Adipose tissue (tissue), 3 donors: ENCODE data around the gene TMEM35A. TPM values are rescaled to one million over a fixed set of nuclear protein-coding genes. Genes with fewer than 3 reads are reported as not detected.
"Not testable (repeated sequence)": the region's sequence is repeated elsewhere in the genome, so short reads cannot be mapped to it uniquely, and the experiment has no call there.

Experiments used
- H3K27ac ChIP-seq: one replicate; pipeline ENCODE4 v1.5.1; 2013; ENCODE audit warnings: low read depth, low read length
- WGBS, 3 donors: extraction: QIAGEN DNeasy Blood & Tissue Kit; methylation state at CpG; one replicate each; pipeline ENCODE4 v1.1.7; 2013; 5-methylcytosine and 5-hydroxymethylcytosine counted together
- polyA plus RNA-seq, 3 donors: library from polyadenylated mRNA; stranded (reverse); fragments of 200-250 nt; gene quantifications; one replicate each; pipeline ENCODE4 v1.2.3, GENCODE V29; 2013
- donor health status: healthy with polysubstance abuse.
- donor health status: Bipolar disorder and iron deficiency.
- donor health status: healthy.

Gene TMEM35A
- polyA plus RNA-seq, result 1 to 10 TPM in 1 of 3 donors, under 1 TPM in 2; 0.24 to 1.2 (median 0.28) TPM

DNA sequence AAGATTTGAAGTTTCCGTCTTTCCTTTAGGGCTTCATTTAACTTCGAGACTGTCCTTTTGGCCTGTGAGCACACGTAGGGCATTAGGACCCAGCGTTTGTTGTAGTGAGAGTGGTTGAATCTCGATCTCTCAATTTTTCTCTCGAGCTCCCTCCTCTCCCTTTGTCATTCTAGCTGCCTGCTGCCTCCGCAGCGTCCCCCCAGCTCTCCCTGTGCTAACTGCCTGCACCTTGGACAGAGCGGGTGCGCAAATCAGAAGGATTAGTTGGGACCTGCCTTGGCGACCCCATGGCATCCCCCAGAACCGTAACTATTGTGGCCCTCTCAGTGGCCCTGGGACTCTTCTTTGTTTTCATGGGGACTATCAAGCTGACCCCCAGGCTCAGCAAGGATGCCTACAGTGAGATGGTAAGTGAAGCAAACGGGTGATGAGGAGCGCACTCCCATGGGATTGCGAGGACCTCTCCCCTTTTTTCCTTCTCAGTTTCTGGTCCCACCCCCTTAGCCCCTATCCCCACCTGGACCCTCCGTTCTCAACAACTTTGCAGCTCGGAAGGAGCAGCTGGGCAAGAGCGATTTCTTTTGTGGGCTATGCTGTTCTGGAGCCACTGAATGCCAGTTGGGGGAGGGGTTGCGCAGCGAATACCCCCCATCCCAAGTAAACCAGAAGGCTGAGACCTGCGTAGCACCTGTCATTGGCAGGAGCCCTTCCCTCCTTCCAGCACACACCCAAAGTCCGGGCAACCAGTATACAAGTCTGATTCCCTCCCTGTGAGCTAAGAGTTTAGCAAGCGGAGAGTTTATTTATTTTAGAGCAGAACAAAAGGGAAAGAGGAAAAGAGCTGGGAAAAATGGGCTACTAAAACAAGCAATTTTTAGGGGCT is at the start of gene TMEM35A:
Gene TMEM35A, plus strand, starts transcription at position 164 of the 883 bp plus-strand sequence. Its CDS starts 124 bp downstream, at position 288.
- 2 to 20% (median 4%) methylated on average over 23 of the region's 23 CpGs for WGBS, 3 donors
- no peak within 1 kb of the TSS for H3K27ac ChIP-seq

DNA sequence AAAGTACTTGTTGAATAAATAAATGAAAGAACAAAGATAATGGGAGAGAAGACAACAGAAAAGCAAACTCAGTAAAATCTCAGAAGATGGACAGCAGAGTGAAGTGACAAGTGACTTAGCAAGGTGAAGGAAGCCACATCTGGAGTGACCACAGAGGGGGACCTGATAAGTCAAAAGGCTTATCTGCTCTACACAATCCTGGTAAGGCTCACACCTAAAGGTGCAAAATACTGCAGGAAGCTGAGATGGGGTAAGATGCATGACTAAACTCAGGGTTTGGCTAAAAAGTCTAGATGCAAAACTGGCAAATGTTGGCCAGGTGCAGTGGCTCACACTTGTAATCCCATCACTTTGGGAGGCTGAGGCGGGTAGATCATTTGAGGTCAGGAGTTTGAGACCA is 49.0 kb upstream of the TMEM35A start:
- WGBS, 3 donors, result 87 to 100% (median 100%) methylated on average over 1 of the region's 1 CpG
- H3K27ac ChIP-seq, result no peak overlapping the region

GRCh38 chrX:101037231-101037630 is 41.4 kb upstream of the TMEM35A start:
- no peak overlapping the region for H3K27ac ChIP-seq

DNA sequence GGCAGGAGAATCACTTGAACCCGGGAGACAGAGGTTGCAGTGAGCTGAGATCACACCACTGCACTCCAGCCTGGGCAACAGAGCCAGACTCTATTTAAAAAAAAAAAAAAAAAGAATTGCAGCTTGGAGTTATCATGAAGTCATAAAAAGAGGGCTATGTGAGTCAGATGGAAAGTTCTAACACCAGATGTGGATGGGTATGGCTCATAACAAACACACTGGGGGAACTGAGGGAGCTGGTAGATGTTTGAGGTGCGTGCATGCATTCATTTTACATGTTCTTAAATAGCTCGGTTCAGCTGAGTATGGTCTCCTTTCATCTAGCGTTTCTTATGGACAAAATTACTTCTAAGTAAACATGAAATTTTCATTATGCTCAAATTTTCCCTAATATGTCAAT is 38.5 kb upstream of the TMEM35A start:
- no peak overlapping the region for H3K27ac ChIP-seq
- 79 to 97% (median 93%) methylated on average over 4 of the region's 4 CpGs for WGBS, 3 donors

- H3K27ac ChIP-seq, result no peak overlapping the region
- WGBS, 3 donors, result 10 to 47% (median 20%) methylated on average over 5 of the region's 5 CpGs
Observed at GRCh38 chrX:101051153-101051548, 27.5 kb upstream of the TMEM35A start.

DNA sequence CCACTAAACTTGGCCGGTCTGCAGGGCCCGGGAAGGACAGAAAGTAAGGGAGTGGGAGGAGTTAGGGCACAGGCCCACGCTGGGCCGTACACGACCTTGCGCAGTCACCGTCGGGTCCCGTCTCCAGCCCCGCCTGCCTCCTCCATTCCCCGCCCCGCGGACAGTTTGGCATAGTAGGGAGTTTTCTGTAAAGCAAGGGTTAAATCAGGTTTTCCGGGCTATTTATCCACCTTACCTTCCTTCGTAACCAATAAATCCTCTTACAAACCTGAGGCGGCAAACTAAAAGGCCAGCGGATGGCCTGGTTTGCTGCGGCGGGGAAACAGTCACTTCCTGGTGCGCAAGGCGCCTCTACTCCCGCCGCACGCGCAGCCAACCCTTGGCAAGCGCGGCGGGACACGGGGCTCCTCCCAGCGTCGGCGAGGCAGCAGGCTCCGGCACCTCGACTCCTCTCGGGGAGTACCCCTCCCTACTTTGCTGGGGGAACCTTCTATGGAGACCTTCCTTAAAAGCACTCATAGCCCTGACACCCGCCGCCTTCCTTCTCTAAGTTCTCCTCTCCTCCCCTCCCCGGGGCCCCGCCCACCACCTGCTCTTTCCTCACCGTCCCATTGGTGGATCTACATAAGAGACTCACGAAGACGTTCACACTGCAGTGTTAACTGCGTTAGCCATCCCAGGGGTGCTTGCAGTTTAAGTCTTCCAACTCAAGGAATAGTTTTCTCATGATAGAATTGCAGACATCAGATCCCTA is 27.0 kb upstream of the TMEM35A start, which contains the start of gene TRMT2B:
Gene TRMT2B, minus strand, starts transcription at position 563 of the 754 bp plus-strand sequence. CDS start 9,822 bp downstream, outside the sequence.
- WGBS, 3 donors, result 0 to 30% (median 0%) methylated on average over 36 to 43 of the region's 43 CpGs
- H3K27ac ChIP-seq, result no peak within 1 kb of the TSS

DNA sequence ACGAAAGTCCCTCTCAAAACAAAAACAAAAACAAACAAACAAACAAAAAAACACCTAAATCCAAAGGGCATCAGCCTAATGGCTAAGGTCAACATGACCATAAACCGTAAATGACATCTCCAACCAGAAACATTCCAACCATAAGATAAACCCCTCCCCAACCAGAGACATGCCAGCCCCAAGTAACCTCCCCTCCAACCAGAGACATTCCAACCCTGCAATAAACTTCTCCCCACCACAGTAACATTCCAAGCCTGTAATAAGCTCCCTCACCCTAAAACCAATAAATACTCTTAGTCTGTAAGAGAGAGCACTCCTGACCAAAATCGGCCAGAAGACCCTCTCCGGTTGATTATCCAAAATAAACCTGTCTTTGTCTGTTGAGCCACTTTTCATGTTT is 22.1 kb upstream of the TMEM35A start:
- H3K27ac ChIP-seq, result not testable (repeated sequence)
- 86 to 93% (median 91%) methylated on average over 3 to 4 of the region's 4 CpGs for WGBS, 3 donors

GRCh38 chrX:101057093-101057714 is 21.5 kb upstream of the TMEM35A start:
- WGBS, 3 donors, result 59 to 76% (median 71%) methylated on average over 3 of the region's 3 CpGs
- H3K27ac ChIP-seq, result no peak overlapping the region

DNA sequence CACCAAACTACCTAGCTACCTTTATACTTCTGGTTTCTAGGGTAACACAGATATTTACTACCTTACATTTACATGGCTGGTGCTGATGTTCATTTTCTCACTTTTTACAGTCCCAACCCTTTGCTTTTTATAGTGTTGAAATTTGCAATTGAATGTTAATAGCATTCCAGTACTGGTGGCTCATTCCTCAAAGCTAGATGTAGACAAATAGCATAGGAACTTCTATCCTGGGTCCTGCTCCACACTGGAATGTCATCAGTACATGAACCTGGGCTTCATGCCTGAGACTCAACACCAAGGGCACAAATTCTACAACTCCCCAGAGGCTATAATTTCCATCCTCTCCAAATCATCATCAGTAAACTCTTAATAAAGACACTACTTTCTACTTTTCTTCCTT is 16.5 kb upstream of the TMEM35A start:
- no peak overlapping the region for H3K27ac ChIP-seq

- no peak overlapping the region for H3K27ac ChIP-seq
- WGBS, 3 donors, result 51 to 83% (median 78%) methylated on average over 3 of the region's 3 CpGs
Observed at GRCh38 chrX:101071582-101071981, 7.1 kb upstream of the TMEM35A start.

DNA sequence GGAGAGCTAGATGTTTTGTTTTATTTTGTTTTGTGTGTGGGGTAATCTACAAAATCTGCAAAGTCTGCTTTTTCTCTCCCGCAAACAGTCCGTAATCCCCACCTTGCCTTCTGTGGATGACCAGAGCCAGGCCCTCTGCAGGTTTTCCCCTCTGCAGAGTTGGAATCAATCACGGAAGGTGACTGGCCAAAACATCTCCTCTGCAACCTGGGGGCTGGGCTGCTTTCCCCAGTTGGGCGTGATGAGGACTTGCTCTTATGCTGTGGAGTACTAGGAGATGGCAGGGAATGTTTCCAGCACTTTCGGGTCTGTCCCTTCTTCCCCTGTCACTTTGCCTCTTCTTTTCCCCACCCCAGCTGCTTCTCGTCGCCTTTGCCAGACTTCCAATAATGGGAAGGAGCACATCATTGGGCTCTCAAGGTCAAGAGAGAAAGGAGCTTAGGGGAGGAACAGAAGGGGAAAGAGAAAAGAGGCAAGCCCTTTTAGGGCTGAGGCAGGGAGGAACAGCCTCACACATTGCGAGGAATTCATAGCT is 1.1 kb downstream of the TMEM35A start:
- H3K27ac ChIP-seq, result no peak overlapping the region
- WGBS, 3 donors, result 45 to 54% (median 46%) methylated on average over 6 to 8 of the region's 8 CpGs

- 63 to 66% (median 65%) methylated on average over 3 of the region's 3 CpGs for WGBS, 3 donors
- H3K27ac ChIP-seq, result no peak overlapping the region
Observed at GRCh38 chrX:101080326-101081124, 1.8 kb downstream of the TMEM35A start.

DNA sequence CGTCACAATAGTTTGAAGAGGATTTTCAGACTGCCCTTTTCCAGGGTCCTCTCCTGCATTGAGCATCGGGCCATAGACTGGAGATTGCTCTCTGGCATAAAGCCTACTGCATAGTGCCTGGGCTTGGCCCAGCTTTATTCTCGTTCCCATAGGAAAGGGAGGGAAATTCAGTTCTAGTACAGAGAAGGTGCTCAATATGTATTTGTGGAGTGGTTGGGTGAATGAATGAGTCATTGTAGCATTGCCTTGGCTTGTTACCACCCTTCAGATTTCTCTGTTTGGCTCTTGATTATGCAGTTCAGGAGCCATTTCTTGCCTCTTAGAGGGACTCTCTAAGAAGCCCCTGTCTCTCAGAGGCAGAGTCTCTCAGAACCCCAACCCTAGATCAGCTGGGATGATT is 2.6 kb downstream of the TMEM35A start:
- H3K27ac ChIP-seq, result no peak overlapping the region
- 64 to 74% (median 74%) methylated on average over 3 of the region's 3 CpGs for WGBS, 3 donors

- H3K27ac ChIP-seq, result no peak overlapping the region
- WGBS, 3 donors, result 88 to 100% (median 95%) methylated on average over 1 of the region's 1 CpG
Observed at GRCh38 chrX:101091817-101092216, 13.1 kb downstream of the TMEM35A start.

- whole genome bisulfite sequencing, 3 donors, result 0 to 27% (median 1%) methylated on average over 48 of the region's 48 CpGs
- H3K27ac ChIP-seq, result no peak within 1 kb of the TSS
Observed at GRCh38 chrX:101097546-101098453, 19.1 kb downstream of the TMEM35A start, which contains the start of gene CENPI. TSS of gene CENPI (plus strand) at chrX:101098204. CDS start at chrX:101101071, 2,867 bp downstream.

- whole genome bisulfite sequencing, 3 donors, result 82 to 100% (median 96%) methylated on average over 4 of the region's 4 CpGs
- H3K27ac ChIP-seq, result no peak overlapping the region
Observed at GRCh38 chrX:101108284-101108683, 29.6 kb downstream of the TMEM35A start.

DNA sequence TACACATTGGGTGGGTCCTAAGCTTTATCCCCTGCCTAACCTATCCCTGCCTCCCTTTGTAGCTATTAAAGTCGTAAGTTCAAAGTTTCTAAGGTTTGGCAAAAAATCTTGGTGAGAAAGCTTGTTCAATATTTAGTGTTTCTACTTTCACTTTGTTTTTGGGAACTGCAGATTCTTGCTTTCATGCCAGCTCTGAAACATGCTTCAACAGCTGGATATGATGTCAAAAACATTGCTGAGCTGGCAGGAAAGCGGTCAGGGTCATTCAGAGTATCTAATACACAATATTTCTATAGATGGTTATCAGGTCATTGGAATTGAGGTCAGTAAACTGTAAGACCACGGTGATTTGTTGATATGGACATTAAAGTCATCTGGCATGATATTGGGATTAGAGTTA is 39.0 kb downstream of the TMEM35A start:
- 59 to 91% (median 77%) methylated on average over 3 of the region's 3 CpGs for WGBS, 3 donors
- no peak overlapping the region for H3K27ac ChIP-seq
